ENCODE results near the gene SLC13A3.

The SLC13A3 gene

DNA sequence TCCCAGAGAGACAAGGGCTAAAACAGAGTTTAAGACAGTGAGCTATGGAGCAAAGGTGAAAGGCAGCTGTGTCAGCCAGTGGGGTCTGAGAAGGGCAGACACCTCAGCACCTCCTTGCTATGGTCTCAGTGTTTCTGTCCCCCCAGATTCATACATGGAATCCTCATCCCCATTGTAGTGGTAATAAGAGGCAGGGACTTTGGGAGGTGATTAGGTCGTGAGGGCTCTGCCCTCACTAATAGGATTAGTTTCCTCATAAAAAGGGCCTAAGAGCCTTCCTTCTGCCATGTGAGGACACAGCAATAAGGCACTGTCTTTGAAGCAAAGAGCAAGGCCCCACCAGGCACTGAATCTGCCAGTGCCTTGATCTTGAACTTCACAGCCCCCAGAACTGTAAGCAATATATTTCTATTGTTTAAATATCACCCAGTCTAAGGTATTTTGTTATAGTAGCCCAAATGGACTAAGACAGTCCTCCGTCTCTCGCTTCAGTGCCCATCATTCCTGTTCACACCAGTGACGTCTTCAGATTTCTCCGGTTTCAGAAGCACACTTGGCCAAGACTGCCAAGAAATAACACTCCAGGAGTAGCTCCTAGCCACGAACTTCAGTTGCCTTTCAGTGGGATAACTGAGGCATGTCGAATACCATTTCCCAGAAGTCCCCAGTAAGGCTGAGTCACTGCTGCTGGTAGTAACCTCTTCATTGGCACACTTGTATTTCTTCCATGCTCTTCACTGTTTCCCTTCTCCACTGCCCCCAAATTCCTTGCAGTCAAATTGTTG, 32.8 kb downstream of the SLC13A3 start:
- DNase-seq (ENCODE audit: low spot score), result no peak
- TF ChIP-seq, protein P1, sequence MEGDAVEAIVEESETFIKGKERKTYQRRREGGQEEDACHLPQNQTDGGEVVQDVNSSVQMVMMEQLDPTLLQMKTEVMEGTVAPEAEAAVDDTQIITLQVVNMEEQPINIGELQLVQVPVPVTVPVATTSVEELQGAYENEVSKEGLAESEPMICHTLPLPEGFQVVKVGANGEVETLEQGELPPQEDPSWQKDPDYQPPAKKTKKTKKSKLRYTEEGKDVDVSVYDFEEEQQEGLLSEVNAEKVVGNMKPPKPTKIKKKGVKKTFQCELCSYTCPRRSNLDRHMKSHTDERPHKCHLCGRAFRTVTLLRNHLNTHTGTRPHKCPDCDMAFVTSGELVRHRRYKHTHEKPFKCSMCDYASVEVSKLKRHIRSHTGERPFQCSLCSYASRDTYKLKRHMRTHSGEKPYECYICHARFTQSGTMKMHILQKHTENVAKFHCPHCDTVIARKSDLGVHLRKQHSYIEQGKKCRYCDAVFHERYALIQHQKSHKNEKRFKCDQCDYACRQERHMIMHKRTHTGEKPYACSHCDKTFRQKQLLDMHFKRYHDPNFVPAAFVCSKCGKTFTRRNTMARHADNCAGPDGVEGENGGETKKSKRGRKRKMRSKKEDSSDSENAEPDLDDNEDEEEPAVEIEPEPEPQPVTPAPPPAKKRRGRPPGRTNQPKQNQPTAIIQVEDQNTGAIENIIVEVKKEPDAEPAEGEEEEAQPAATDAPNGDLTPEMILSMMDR (IDR thresholded peaks at IDR 0.05; ENCODE audit: extremely low read depth, insufficient read depth, missing control alignments), result no peak
- in situ Hi-C loops (cut with MboI; ENCODE audit: low pct_unique_long_range_greater_than_20kb, low sequenced_read_pairs, unreplicated experiment), result no loop called here

DNA sequence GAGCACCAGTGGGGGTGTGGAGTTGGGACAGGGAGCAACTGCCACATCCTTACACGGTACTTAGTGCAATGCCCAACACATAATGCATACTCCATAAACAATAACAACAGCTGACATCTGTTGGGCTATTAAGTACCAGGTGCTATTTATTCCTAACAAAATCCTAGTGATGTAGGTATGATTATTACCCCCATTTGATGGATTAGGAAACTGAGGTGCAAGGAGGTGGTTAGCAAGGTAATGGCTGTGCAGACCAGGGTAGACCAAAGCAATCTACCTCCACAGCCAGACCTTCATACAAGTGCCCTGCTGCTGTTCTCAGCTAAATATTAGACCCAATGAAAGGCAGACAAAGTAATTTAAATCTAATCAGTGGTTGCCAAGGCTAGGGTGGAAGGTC, 36.8 kb downstream of the SLC13A3 start:
- DNase-seq (ENCODE audit: low spot score), result no peak
- TF ChIP-seq, protein P1 (IDR thresholded peaks at IDR 0.05; ENCODE audit: extremely low read depth, insufficient read depth, missing control alignments), result no peak
- in situ Hi-C loops (cut with MboI; ENCODE audit: low pct_unique_long_range_greater_than_20kb, low sequenced_read_pairs, unreplicated experiment), result no loop called here

DNA sequence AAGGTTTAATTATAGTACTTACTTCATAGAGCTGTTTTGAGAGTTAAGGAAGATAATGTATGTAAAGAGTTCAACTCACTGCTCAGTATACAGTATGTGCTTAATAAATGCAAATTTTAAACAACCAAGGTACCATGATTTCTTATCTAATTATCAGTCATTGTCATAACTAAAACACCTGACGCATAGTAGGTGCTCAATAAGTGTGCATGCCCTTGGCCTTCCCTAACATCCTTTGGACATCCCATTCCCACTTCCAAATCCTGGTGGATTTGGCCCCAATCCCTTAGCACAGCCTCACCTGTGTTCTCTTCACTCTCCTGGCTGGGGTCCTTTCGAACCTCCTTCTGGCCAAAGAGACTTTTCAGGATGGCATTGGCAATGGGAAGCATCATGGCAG, 41.1 kb downstream of the SLC13A3 start:
- TF ChIP-seq, protein P1 (IDR thresholded peaks at IDR 0.05; ENCODE audit: extremely low read depth, insufficient read depth, missing control alignments), result no peak
- DNase-seq (ENCODE audit: low spot score), result no peak
- in situ Hi-C loops (cut with MboI; ENCODE audit: low pct_unique_long_range_greater_than_20kb, low sequenced_read_pairs, unreplicated experiment), result no loop called here

DNA sequence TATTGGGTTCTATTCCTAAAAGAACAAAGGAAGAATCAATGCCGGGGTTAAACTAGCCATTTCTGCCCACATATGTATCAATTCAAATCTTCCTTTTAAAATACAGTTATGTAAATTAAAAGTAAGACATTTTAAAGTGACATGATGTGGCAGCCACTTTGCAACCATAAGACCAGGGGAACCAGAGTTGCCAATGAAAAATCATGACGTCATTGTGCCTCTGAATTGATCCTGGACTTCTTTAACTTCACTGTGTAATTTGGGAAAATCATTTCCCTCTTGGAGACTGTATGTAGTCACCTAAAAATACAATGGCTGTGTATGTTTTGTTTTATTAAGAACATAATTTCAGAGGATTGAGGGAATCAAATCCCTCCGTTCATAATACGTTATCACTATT, 42.2 kb downstream of the SLC13A3 start:
- TF ChIP-seq, protein P1 (IDR thresholded peaks at IDR 0.05; ENCODE audit: extremely low read depth, insufficient read depth, missing control alignments), result no peak
- in situ Hi-C loops (cut with MboI; ENCODE audit: low pct_unique_long_range_greater_than_20kb, low sequenced_read_pairs, unreplicated experiment), result no loop called here
- DNase-seq (ENCODE audit: low spot score), result no peak

DNA sequence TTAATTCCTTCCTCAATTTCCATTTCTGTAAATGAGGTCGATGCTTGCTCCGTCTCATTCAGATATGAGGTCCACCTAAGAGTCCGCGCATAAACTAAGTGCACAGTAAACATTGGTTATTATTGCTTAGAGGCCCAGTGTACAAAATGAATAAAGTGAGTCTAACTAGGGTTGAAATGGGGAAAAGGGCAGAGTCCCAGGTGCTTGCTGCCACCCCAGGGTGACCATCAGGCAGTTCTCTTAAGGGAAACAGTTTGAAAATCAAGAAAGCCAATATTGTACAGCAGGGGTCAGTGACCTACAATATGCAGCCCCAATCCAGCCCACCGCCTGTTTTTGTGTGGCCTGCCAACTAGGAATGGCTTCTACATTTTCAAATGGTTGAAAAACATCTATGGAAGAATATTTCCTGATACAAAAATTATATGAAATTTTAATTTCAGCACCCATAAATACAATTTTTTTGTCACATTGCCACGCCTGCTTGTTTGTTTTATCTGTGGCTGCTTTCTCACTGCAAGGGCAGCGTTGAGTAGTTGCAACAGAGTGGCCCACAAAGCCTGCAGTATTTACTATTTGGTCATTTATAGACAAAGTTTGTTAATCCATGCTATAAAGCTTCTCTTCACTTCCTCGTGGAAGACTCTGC, 43.3 kb downstream of the SLC13A3 start:
- TF ChIP-seq, protein P1 (IDR thresholded peaks at IDR 0.05; ENCODE audit: extremely low read depth, insufficient read depth, missing control alignments), result no peak
- in situ Hi-C loops (cut with MboI; ENCODE audit: low pct_unique_long_range_greater_than_20kb, low sequenced_read_pairs, unreplicated experiment), result no loop called here
- no peak for DNase-seq (ENCODE audit: low spot score)

DNA sequence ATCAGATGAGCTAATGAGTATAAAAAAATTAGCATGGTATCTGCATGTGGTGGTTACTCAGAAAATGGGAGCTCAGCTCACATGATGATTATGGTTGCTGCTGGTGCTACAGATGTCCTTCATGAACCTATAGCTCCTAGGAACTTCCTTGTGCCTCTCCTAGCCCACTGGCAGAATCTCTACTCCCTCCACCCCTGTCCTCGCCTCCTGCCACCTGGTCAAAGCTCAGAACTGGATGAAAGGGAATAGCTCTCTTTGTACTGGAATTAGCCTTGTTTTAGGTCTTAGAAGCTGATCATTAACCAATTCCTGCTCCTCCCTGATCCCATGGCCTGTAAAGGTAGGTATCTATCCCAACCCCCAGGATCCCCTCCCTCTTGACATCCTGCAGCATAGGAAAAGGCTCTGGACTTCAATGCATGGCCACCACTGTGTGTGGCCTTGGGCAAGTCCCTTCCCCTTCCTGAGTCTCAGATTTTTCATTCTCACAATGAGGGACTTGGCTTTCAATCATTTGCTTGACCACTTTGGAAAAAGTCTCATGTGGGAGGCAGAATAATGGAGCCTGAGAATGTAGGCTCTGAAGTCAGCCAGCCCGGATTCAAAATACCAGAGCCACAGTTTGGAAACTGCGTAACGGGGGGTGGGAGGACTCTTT, 43.9 kb downstream of the SLC13A3 start:
- no peak for DNase-seq (ENCODE audit: low spot score)
- TF ChIP-seq, protein P1 (IDR thresholded peaks at IDR 0.05; ENCODE audit: extremely low read depth, insufficient read depth, missing control alignments), result no peak
- in situ Hi-C loops (cut with MboI; ENCODE audit: low pct_unique_long_range_greater_than_20kb, low sequenced_read_pairs, unreplicated experiment), result no loop called here

All from GM13977 (cell line).